GM12878 (cell line): Measurements from ENCODE around the gene COPS8. TPM values are rescaled to one million over a fixed set of nuclear protein-coding genes. Genes with fewer than 3 reads are reported as not detected.

Experiments
- ATAC-seq: fragments of 200-7000 bp; cut with Tn5 transposase; 3 replicates; pipeline ENCODE4 v1.9.1; 2020; ENCODE audit warnings: mild to moderate bottlenecking, moderate library complexity
- BruUV-seq: library from RNA; stranded (reverse); fragments of 400-500 nt; replicated peaks from 2 replicates; lab custom pipeline; 2021; lab: Mats Ljungman, UMichigan
- CTCF ChIA-PET: fragments of 300-600 bp; sonication (Branson Sonifier 250); formaldehyde crosslinking; extraction: SDS; loops from one replicate; lab custom pipeline; 2021; ENCODE audit warnings: inconsistent platforms; lab: Yijun Ruan, JAX
- POLR2A ChIA-PET: fragments of 350-600 bp; formaldehyde crosslinking; extraction: SDS; loops from one replicate; lab custom pipeline; 2021; ENCODE audit warnings: inconsistent platforms; lab: Charles Lee
- RAD21 ChIA-PET: fragments of 300-600 bp; sonication (Branson Sonifier 250); formaldehyde crosslinking; loops from one replicate; lab custom pipeline; 2023; ENCODE audit warnings: antibody characterized with exemption; ENCODE audit not compliant: unreplicated experiment; lab: Charles Lee
- SMC1A ChIA-PET: fragments of 300-600 bp; sonication (Branson Sonifier 250); formaldehyde crosslinking; loops from one replicate; lab custom pipeline; 2023; ENCODE audit not compliant: unreplicated experiment, uncharacterized antibody; lab: Charles Lee
- DNase-seq: peaks from one replicate; pipeline ENCODE4 v3.0.0-alpha.2; 2011; ENCODE audit warnings: low read depth, low spot score
- FAIRE-seq: peaks from 3 replicates; lab custom pipeline; 2011; peaks lifted over from hg19 to GRCh38; lab: Jason Lieb, UNC
- H2AFZ ChIP-seq: 2 replicates; pipeline ENCODE4 v1.6.0; 2011; ENCODE audit warnings: low read depth, low read length, control low read depth; ENCODE audit not compliant: control insufficient read depth
- H3K27ac ChIP-seq: 2 replicates; pipeline ENCODE4 v1.5.1; 2011; ENCODE audit warnings: control low read depth; ENCODE audit not compliant: control insufficient read depth, insufficient read depth
- H3K27me3 ChIP-seq, 2 experiments: replicated peaks in 1 of 2; 2 replicates each; pipeline versions ENCODE4 v1.6.0 to v1.6.1; 2011; ENCODE audit warnings: low read length in 1 of 2; ENCODE audit not compliant: control insufficient read depth in 2 of 2, insufficient read depth in 2 of 2
- H3K36me3 ChIP-seq, 2 experiments: 2 replicates each; pipeline ENCODE4 v1.5.1; 2011; ENCODE audit warnings: low read length in 1 of 2; ENCODE audit not compliant: control insufficient read depth in 2 of 2, insufficient read depth in 2 of 2
- H3K4me1 ChIP-seq: 2 replicates; pipeline ENCODE4 v1.6.1; 2011; ENCODE audit warnings: mild to moderate bottlenecking, low read length, moderate library complexity, mixed read lengths; ENCODE audit not compliant: control insufficient read depth, insufficient read depth
- H3K4me2 ChIP-seq: 2 replicates; pipeline ENCODE4 v1.6.0; 2011; ENCODE audit warnings: control low read depth; ENCODE audit not compliant: control insufficient read depth, insufficient read depth
- H3K4me3 ChIP-seq: fragments of 200-600 bp; sonication (generic); 2 replicates; pipeline ENCODE4 v1.5.1; 2016
- H3K79me2 ChIP-seq: 2 replicates; pipeline ENCODE4 v1.6.0; 2011; ENCODE audit warnings: low read length; ENCODE audit not compliant: control insufficient read depth, insufficient read depth
- H3K9ac ChIP-seq: 2 replicates; pipeline ENCODE4 v1.8.0; 2011; ENCODE audit warnings: low read length, control low read depth, mixed read lengths; ENCODE audit not compliant: control insufficient read depth, insufficient read depth
- H3K9me3 ChIP-seq: replicated peaks from 3 replicates; pipeline ENCODE4 v1.5.1; 2011; ENCODE audit warnings: mild to moderate bottlenecking, low read length; ENCODE audit not compliant: control insufficient read depth, insufficient read depth
- H4K20me1 ChIP-seq: 2 replicates; pipeline ENCODE4 v1.6.0; 2011; ENCODE audit not compliant: control insufficient read depth, insufficient read depth
- ATF7 ChIP-seq: fragments of 450-650 bp; IDR thresholded peaks from 2 replicates; pipeline ENCODE4 v1.6.1; 2016; ENCODE audit warnings: low read depth, mild to moderate bottlenecking
- BRCA1 ChIP-seq: IDR thresholded peaks from 2 replicates; pipeline ENCODE4 v1.6.1; 2011; ENCODE audit warnings: low read depth, low read length, improper control_type of control experiment
- CBX5 ChIP-seq: sonication (generic); IDR thresholded peaks from 2 replicates; pipeline ENCODE4 v1.6.1; 2016; ENCODE audit warnings: low read depth, moderate library complexity, mild to moderate bottlenecking, inconsistent platforms
- CHD1 ChIP-seq: IDR thresholded peaks from 2 replicates; pipeline ENCODE4 v1.6.1; 2012; ENCODE audit warnings: low read depth, low read length, improper control_type of control experiment
- HCFC1 ChIP-seq: fragments of 150-350 bp; IDR thresholded peaks from 2 replicates; pipeline ENCODE4 v1.6.1; 2014; ENCODE audit warnings: low read length
- KAT2A ChIP-seq: conservative IDR thresholded peaks from 2 replicates; pipeline ENCODE4 v1.6.1; 2011; ENCODE audit warnings: low read depth, low read length; ENCODE audit not compliant: control insufficient read depth
- MYB ChIP-seq: fragments of 150-350 bp; IDR thresholded peaks from 2 replicates; pipeline ENCODE4 v1.6.1; 2014; ENCODE audit warnings: mild to moderate bottlenecking, low read depth, low read length, borderline replicate concordance
- NFYB ChIP-seq: IDR thresholded peaks from 2 replicates; pipeline ENCODE4 v1.6.1; 2011; ENCODE audit warnings: low read depth, mild to moderate bottlenecking, low read length, improper control_type of control experiment, moderate library complexity; ENCODE audit not compliant: insufficient read depth
- NR2C1 ChIP-seq: fragments of 450-650 bp; IDR thresholded peaks from 2 replicates; pipeline ENCODE4 v1.6.1; 2017; ENCODE audit warnings: antibody characterized with exemption, mild to moderate bottlenecking, moderate library complexity
- NR2F1 ChIP-seq: fragments of 450-650 bp; conservative IDR thresholded peaks from 2 replicates; pipeline ENCODE4 v1.6.1; 2017; ENCODE audit warnings: mild to moderate bottlenecking
- PAX8 ChIP-seq: fragments of 450-650 bp; IDR thresholded peaks from 2 replicates; pipeline ENCODE4 v1.6.1; 2017; ENCODE audit warnings: mild to moderate bottlenecking, moderate library complexity
- PML ChIP-seq: IDR thresholded peaks from 2 replicates; pipeline ENCODE4 v1.6.1; 2012; ENCODE audit warnings: low read length, inconsistent platforms
- POLR2A ChIP-seq: IDR thresholded peaks from 2 replicates; pipeline ENCODE4 v1.6.1; 2011; ENCODE audit warnings: low read depth, mild to moderate bottlenecking, low read length
- SRF ChIP-seq, 2 experiments: IDR thresholded peaks; 2 replicates each; pipeline ENCODE4 v1.6.1; 2011; ENCODE audit warnings: low read depth in 2 of 2, low read length in 2 of 2, mild to moderate bottlenecking in 1 of 2, moderate library complexity in 1 of 2
- TCF12 ChIP-seq: IDR thresholded peaks from 2 replicates; pipeline ENCODE4 v1.6.1; 2011; ENCODE audit warnings: low read depth, mild to moderate bottlenecking, low read length
- ZBED1 ChIP-seq: IDR thresholded peaks from 2 replicates; pipeline ENCODE4 v1.6.1; 2016; ENCODE audit warnings: borderline replicate concordance
- ZBTB40 ChIP-seq: fragments of 450-650 bp; IDR thresholded peaks from 2 replicates; pipeline ENCODE4 v1.6.1; 2016; ENCODE audit warnings: mild to moderate bottlenecking, moderate library complexity, borderline replicate concordance
- ZNF274 ChIP-seq: IDR thresholded peaks from one replicate; pipeline ENCODE4 v1.8.0; 2011; ENCODE audit not compliant: insufficient read length, insufficient read depth
- ZNF384 ChIP-seq: IDR thresholded peaks from 2 replicates; pipeline ENCODE4 v1.6.1; 2012; ENCODE audit warnings: low read depth, mild to moderate bottlenecking, low read length, improper control_type of control experiment, borderline replicate concordance
- whole genome bisulfite sequencing: methylation state at CpG from one replicate; pipeline ENCODE4 v1.1.6; 2016; ENCODE audit warnings: low lambda C conversion rate; ENCODE audit not compliant: insufficient replicate concordance, insufficient coverage; ENCODE audit errors: missing lambda C conversion rate; 5-methylcytosine and 5-hydroxymethylcytosine counted together
- in situ Hi-C: fragments of 300-500 bp; cut with MboI; formaldehyde crosslinking; loops from 9 replicates; pipeline ENCODE4 v1.14.3; 2018; ENCODE audit warnings: mixed read lengths
- intact Hi-C: fragments of 100-400 bp; cut with micrococcal nuclease; formaldehyde crosslinking; loops from one replicate; pipeline ENCODE4 v1.14.2; 2022; ENCODE audit not compliant: unreplicated experiment
- polyA plus RNA-seq, 11 experiments: library from polyadenylated mRNA; depleted of rRNA in 4 of 11; unstranded in 6 of 11; stranded (reverse) in 5 of 11; fragments of >200 nt; fragmentation: Nextera tagmentation in 4 of 11; fragmentation: Illumina TruSeq in 1 of 11; extraction: Ambion mirVana in 4 of 11; extraction: Trizol in 1 of 11; gene quantifications; 1 replicate in 1 of 11; 2 replicates in 10 of 11; pipeline versions ENCODE4 v1.2.1 to v1.2.3, GENCODE V29; 2011 to 2016; ENCODE audit warnings: inconsistent platforms in 2 of 11, missing spikeins in 2 of 11, low read depth in 1 of 11
- total RNA-seq, 4 experiments: library from RNA; depleted of rRNA in 3 of 4; stranded (reverse); fragments of >200 nt in 3 of 4; fragmentation: Illumina TruSeq in 1 of 4; extraction: Trizol in 1 of 4; gene quantifications; 2 replicates each; pipeline versions ENCODE4 v1.2.1 to v1.2.3, GENCODE V29; 2013 to 2021

COPS8 gene
- total and polyA plus RNA-seq, 10 of the 15 experiments (the other 5 are each of a cell fraction or from before 2014, with no cell fraction given) = 44.0 to 134 (median 107) TPM

- TF ChIP-seq ZBTB40 (no peak), POLR2A (no peak), PAX8 (no peak)
These were observed 16.7 kb downstream of the COPS8 start (continued) for GRCh38 chr2:237102428-237102827.

GRCh38 chr2:237109421-237109934, 23.8 kb downstream of the COPS8 start:
- Histone ChIP-seq H3K79me2 (no peaks in the 10 kb centered on the region), H2AFZ (no peak overlapping the region), H3K27ac (no peak overlapping the region), H3K9me3 (no peaks in the 10 kb centered on the region), H3K36me3 (no peaks in the 10 kb centered on the region), H3K4me1 (no peaks in the 10 kb centered on the region), H4K20me1 (no peaks in the 10 kb centered on the region), H3K4me2 (no peak overlapping the region), H3K9ac (no peak overlapping the region), H3K4me3 (no peak overlapping the region), H3K27me3 (no peaks in the 10 kb centered on the region)
- no peak for DNase-seq
- FAIRE-seq = no peak
- ChIA-PET SMC1A (interaction anchor here (1.0 kb wide), 1 partner anchor 358 kb away, joined by 3 read pairs; no protein-coding TSS in a partner anchor), CTCF (interaction anchor here (1.0 to 1.3 kb wide), 3 partner anchors 23 to 462 kb away, joined by 3 read pairs; no protein-coding TSS in a partner anchor), RAD21 (no interaction called here), POLR2A (no interaction called here)
- BruUV-seq = no TSS peak
- intact Hi-C loops = no loop called here
- 85% methylated on average over 4 of the region's 4 CpGs for WGBS
- no peak for ATAC-seq
- in situ Hi-C loops = no loop called here
- TF ChIP-seq NR2C1 (no peak), KAT2A (no peak), NFYB (no peak), ATF7 (no peak), PAX8 (no peak), ZNF274 (no peak), CHD1 (no peak), BRCA1 (no peak), HCFC1 (no peak), PML (no peak), SRF (IDR thresholded peaks at IDR 0.05; ENCODE audit: low read depth in 2 of 2, low read length in 2 of 2) (no peak), TCF12 (no peak), CBX5 (no peak), MYB (no peak), ZNF384 (no peak), NR2F1 (no peak), ZBED1 (no peak)
